AG10803 (cell line): ENCODE measurements around the gene C1orf21.

Source experiments
- DNase-seq: peaks from one replicate; pipeline ENCODE4 v3.0.0; 2010; ENCODE audit warnings: low read depth
- H3K4me3 ChIP-seq: 2 replicates; pipeline ENCODE4 v1.5.1; 2011; ENCODE audit warnings: mild to moderate bottlenecking, low read length, control low read depth
- CTCF ChIP-seq: conservative IDR thresholded peaks from 2 replicates; pipeline ENCODE4 v1.5.1; 2011; ENCODE audit warnings: mild to moderate bottlenecking, low read length, control low read depth, inconsistent platforms

C1orf21 gene

GRCh38 chr1:184672013-184672726, 285.3 kb downstream of the C1orf21 start:
- no peak for DNase-seq
- no peak overlapping the region for H3K4me3 ChIP-seq
- TF ChIP-seq CTCF = no peak

GRCh38 chr1:184673305-184673704, 286.5 kb downstream of the C1orf21 start:
- no peak for DNase-seq
- H3K4me3 ChIP-seq = no peak overlapping the region
- TF ChIP-seq CTCF = no peak

GRCh38 chr1:184677344-184677743, 290.5 kb downstream of the C1orf21 start:
- no peak for TF ChIP-seq CTCF
- DNase-seq = no peak
- no peak overlapping the region for H3K4me3 ChIP-seq
